SIG-M5 treated with dmso at 0.1 percent for 504 hours (cell line): Measurements from ENCODE around the gene SKI.

Experiments used
- DNase-seq: peaks from one replicate; lab custom pipeline; 2025; ENCODE audit not compliant: unreplicated experiment; lab: John Stamatoyannopoulos, UW

SKI gene

GRCh38 chr1:2335721-2336455, 107.8 kb downstream of the SKI start:
- DNase-seq, result no peak

- DNase-seq, result no peak
These were observed 108.4 kb downstream of the SKI start for GRCh38 chr1:2336499-2336898.

GRCh38 chr1:2337081-2337480, 109.0 kb downstream of the SKI start:
- DNase-seq, result no peak

- DNase-seq, result no peak
These were observed 109.4 kb downstream of the SKI start for GRCh38 chr1:2337501-2337900.

GRCh38 chr1:2339206-2340085, 111.3 kb downstream of the SKI start:
- no peak for DNase-seq

- no peak for DNase-seq
These were observed 112.2 kb downstream of the SKI start for GRCh38 chr1:2340086-2340917.

GRCh38 chr1:2340918-2341254, 112.8 kb downstream of the SKI start:
- DNase-seq, result no peak

GRCh38 chr1:2341706-2342383, 113.7 kb downstream of the SKI start:
- DNase-seq, result no peak

GRCh38 chr1:2342384-2343022, 114.4 kb downstream of the SKI start:
- DNase-seq, result no peak

GRCh38 chr1:2343023-2343935, 115.2 kb downstream of the SKI start:
- no peak for DNase-seq

- no peak for DNase-seq
These were observed 116.1 kb downstream of the SKI start for GRCh38 chr1:2344121-2344681.

- DNase-seq, result no peak
These were observed 116.7 kb downstream of the SKI start for GRCh38 chr1:2344744-2345296.

GRCh38 chr1:2345297-2346075, 117.4 kb downstream of the SKI start:
- no peak for DNase-seq

GRCh38 chr1:2346691-2347408, 118.7 kb downstream of the SKI start:
- no peak for DNase-seq

- no peak for DNase-seq
These were observed 119.3 kb downstream of the SKI start for GRCh38 chr1:2347409-2347785.

- no peak for DNase-seq
These were observed 119.8 kb downstream of the SKI start for GRCh38 chr1:2347896-2348295.
